ENCODE measurements around the gene ST3GAL6.
"Not testable (repeated sequence)": the region's sequence is repeated elsewhere in the genome, so short reads cannot be mapped to it uniquely, and the experiment has no call there.

ST3GAL6 gene

DNA sequence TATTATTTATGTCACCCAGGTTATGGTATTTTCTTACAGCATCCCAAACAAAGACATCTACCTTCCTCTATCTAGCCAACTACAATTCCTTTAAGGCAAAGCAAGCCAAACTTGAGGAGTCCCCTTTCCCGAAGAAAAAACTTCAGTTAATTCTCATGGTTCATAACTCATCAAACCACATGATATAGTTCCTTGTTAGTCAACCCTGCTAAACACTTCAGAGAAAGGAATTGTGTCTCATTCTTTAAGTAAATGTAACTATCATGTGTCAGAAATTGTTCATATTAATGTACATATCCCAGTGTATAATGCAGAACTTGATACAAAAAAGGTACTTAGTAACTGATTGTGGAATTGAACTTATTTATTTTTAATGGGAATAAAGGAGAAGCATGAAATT, 44.4 kb downstream of the ST3GAL6 start:
- no peak for DNase-seq

DNA sequence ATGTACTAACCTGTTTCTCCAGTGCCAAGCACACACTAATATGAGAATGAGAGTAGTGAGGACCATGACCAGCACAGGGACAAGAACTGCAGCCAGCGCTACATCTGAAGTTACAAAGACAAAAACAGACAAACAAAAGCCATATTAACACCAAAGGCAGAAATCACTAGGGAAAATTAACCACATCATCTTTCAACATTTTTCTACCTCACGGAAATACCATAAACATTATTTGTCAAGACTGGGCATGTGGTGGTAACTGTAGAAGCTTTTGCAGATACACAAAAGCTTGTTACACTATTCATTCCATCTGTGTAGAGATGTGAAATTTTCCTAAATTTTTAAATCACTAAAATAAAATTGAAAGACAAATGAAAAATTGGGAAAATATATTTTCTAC, 44.9 kb downstream of the ST3GAL6 start:
- DNase-seq, result no peak

DNA sequence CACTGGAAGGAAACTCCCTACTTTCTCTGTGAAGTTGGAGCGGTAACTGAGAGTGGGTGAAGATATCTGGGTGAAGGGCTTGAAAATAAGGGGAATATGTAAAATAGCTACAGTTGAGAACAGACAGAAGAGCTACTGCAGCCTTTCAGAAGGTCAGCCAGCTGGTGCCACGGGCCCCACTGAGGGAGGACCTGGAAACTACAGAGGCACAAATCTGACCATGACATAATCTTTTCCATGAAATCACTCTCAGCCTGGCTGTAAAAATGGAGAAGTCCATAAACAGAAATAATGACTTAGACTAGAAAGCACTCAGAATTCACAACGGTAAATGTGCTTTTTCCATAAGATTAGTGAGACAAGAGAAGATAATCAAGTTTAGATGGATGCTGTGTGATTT, 46.4 kb downstream of the ST3GAL6 start:
- DNase-seq, result no peak

DNA sequence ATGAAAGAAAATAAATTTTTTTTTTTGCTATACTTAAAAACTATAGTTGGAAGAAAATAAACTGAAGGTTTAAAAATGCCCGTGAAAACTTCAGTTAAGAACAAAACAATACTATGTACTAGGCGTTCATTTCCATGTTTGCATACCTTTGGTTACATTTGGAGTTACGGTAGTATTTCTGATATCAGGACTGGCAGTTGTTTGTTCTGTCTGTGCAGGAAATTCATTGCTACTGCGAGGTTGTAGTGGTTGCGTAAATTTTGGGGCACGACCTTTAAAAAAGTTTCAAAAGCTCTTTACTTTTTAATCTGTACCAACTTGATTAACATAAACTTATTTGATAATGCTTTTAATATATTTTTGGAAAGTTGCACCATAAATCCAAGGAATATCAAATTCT, 47.9 kb downstream of the ST3GAL6 start:
- DNase-seq, result no peak

DNA sequence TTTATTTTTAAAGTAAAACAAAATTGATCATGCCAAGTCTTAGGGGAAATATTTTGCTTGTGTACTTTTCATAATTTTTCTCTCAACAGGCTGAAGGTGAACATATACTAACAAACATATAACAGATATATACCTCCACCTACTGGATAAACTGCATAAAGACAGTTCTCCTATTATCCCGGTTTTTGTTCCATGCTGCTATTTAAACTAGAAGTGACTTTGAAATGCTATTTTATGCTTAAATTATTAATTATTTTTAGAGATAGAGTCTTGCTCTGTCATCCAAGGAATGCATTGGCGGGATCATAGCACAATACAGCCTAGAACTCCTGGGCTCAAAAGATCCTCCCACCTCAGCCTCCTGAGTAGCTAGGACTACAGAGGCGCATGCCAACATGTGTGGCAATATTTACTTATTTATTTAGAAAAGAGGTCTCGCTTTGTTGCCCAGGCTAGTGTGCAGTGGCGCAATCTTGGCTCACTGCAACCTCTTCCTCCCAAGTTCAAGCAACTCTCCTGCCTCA, 49.8 kb downstream of the ST3GAL6 start:
- DNase-seq, result no peak

DNA sequence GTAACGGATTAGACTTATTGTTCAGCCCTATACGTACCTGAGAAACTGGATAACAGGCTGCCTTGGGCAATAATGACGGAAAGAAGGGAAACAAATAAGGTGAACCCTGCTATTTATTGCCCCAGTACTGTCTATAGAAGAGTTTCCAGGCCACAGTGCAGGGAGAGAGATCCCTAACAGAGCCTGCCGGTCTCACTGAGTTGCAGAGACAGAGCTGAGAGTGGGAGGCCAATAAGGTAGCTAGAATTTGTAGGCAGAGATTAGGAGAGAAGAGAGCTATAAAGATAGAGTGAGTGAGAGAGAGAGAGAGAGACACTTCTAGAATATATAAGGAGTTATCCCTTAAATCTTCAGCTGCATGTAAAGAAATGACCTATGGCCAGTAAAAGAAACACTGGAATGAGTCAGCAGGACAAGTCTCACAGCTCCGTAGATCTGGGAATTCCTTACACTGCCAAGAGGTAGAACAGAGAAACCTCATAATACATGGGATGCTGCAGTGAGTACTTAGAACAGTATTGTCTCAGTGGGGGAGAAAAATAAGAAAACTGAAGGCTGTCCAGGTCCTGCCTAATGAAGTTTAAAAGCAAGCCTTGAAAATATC, 51.8 kb downstream of the ST3GAL6 start:
- no peak for DNase-seq

DNA sequence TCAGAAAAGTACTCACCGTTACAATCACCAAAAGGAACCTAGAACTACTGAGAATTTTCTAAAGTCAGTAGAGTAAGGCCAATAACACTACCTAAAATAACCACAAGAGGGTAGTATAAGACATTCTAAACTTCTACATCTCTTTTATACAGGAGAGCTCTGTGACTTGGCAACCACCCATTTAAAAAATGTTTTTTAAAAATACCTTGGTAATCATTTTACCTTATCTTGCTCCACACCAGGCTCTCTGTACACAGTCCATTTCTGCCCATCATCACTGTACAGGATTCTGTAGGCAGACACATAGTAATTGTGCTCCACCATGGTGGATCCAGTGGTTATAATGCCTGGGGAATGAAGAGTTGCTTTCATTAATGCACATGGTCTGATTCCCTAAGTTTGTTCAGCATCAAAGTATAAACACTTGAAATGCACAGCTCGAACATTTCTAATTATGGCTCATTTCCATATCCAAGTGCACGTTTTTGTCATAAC, 54.5 kb downstream of the ST3GAL6 start:
- no peak for DNase-seq

DNA sequence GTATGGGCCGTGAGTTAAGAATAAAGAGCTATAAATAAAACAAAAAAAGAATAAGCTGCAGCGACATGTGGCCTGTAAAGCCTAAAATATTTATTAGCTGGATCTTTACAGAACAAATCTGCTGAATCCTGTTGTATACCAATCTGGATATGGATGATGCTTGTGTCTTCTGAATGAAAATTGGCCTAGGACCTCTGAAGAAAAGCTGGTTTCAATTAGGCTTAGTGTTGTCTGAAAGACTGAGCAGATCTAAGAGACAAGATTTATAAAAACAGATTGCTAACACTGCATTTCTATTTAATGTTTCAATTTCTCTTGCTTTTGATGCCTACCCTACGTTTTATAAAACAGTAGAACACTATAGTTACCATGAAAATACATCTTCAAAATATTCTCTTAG, 57.9 kb downstream of the ST3GAL6 start:
- DNase-seq, result no peak

DNA sequence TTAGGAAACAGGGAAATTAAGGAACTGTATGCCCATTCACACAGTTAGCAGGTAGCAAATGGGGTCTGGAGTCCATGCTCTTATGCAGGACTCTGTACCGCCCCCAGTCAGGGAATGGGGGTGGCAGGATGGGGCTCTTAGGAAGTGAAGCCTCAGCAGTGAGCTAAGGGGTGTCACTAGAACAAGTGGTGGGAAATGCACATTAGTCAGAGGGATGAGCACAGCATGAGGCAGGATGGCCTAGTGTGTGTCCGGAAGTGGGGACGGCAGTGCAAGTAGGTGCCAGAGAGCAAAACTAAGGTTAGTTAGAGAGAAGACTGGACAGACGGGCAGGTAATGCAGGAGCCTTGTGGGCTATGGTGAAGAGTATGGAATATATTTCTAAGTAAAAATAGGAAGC, 60.7 kb downstream of the ST3GAL6 start:
- no peak for DNase-seq

DNA sequence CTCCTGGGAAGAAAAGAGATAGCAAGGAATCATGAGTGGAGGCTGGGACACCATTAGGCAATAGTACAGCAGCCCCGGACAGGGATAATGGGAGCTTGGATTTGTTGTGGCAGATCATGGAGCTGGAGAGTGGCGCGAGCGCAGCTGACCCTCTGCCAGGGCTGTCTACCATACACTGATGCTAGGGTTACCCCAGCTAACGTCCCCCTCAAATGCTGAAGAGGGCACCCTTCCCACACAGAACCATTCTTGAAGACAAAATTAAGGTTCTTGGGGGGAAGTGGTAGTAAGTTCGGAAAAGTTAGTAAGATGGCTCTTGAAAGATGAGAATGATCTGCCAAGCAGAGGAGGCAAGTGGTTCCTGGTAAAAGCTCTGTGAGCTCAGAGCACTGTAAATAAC, 61.1 kb downstream of the ST3GAL6 start:
- DNase-seq, result no peak

DNA sequence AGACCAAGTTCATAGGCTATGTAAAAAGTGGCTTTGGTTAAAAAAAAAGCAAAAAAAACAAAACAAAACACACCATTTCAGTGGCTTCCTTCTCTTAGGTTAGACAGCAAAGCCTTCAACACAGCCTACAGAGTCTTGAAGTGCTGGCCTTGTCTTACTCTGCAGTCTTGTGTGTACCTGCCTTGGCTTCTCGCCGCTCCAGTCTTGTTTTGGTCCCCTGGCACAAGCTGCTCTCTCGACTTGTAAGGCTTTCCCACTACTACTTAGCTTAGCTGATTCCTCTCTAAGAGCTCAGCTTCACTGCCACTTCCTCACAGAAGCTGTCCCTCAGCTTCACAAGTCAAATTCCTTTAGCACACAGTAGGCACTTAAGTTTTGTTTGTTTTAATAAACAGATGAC, 63.0 kb downstream of the ST3GAL6 start:
- DNase-seq, result no peak

DNA sequence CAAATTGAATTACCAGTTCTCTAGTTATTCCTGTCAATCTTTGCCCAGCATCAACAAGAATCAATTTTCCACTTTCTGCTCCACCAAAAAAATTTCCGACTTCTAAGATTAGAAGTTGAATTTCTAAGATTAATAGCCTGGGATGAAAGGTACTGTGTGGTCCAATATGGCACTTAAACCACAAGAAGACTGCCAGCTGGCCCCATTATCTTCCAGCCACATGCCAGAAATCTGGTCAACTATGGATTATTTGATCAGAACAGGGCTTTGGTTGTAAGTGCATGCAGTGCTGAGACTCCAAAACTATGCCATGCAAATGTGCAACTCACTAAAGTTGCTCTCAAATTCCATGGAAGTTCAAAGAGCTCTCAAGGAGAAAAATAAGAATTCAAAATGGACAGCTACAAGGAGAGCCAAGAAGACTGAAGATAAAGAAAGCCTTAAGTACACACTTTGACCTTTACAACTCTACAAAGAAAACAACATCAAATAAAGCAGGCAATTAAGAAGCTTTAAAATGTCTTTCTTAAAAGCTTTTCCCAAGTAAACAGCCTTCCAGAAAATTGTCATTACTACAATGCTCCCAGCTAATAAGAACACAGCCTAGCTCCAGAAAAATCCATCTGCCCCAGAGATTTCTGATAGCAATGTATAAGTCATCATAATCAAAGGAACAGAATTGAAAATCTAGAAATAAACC, 64.2 kb downstream of the ST3GAL6 start:
- no peak for DNase-seq

DNA sequence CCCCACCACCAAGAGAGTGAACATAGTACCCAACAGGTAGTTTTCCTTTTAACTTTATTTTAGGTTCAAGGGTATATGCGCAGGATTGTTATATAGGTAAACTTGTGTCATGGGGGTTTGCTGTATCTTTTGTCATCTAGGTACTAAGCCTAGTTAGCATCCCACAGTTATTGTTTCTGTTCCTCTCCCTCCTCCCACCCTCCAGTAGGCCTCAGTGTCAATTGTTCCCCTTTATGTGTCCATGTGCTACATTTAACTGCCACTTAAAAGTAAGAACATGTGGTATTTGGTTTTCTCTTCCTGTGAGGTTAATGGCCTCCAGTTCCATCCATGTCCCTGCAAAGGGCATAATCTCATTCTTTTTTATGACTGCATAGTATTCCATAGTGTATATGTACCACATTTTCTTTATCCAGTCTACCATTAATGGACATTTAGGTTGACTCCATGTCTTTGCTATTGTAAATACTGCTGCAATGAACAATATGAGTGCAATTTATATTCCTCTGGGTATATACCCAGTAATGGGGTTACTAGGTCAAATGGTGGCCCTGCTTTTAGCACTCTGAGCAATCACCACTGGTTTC, 66.2 kb downstream of the ST3GAL6 start:
- DNase-seq, result no peak

DNA sequence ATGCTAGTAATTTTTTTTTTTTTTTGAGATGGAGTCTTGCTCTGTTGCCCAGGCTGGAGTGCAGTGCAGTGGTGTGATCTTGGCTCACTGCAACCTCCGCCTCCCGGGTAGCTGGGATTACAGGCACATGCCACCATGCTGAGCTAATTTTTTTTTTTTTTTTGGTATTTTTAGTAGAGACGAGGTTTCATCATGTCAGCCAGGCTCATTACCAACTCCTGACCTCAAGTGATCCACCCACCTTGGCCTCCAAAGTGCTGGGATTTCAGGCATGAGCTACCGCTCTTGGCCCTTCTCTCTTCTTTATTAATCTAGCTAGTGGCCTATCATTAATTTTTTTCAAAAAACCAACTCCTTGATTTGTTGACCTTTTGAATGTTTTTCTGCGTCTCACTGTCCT, 67.9 kb downstream of the ST3GAL6 start:
- DNase-seq, result not testable (repeated sequence)

DNA sequence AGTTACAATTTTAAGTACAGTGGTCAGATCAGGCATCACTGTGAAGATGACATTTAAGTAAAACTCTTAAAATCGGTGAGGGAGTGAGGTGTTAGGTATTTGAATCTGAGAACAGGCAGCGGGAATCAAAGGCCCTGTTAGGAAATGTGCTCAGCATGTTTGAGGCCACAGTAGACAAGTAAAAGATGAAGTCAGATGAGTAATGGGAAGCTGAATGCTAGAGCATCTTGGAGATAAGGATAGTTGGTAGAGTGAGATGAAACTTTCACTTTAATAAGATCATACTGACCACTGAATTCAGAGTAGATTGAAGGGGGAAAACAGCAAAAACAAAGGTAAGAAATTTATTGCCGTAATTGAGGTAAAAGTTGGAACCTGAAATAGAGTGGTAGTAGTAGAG, 76.7 kb downstream of the ST3GAL6 start:
- no peak for DNase-seq

DNA sequence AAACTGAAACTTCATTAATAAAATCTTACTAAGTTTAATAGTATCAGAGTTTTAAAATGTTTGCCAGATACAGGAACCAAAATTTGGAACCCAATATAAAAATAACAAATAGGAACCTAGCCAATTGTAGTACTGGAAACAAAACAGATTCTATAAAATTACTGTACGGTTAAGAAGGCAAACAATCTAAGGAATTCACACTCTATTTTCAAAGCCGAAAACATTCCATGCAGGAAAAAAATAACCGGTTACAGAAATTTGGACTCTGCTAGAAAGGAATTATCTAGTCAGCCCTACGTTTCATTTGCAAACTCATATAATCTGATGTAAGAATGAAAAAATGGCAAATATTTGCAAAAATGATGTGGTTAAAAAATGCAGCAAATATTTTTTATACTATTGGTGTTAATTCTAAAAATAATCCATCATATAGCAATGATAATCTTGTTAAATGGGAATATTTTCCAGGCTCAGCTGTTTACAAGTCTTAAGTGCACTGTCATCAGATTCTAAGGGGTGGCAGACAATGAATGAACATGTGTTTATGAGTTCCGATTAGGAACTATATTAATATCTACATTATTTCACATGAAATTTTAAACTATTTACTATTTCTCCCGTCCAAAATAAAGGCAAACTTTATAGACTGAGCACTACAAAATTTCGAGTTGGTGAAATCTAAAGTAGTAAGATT, 80.3 kb downstream of the ST3GAL6 start:
- DNase-seq, result no peak
